Right renal pelvis (tissue), 4 donors: ENCODE results near the gene NFIA. TPM values are rescaled to one million over a fixed set of nuclear protein-coding genes. Genes with fewer than 3 reads are reported as not detected.

Experiments used
- DNase-seq, 4 donors: peaks; one replicate each; pipeline ENCODE4 v3.0.0-alpha.2; 2013; ENCODE audit warnings: low read depth in 4 of 4, low spot score in 3 of 4, missing footprints in 1 of 4
- polyA plus RNA-seq, 4 donors: library from polyadenylated mRNA; unstranded; fragments of 120-200 nt; gene quantifications; one replicate each; pipeline ENCODE4 v1.2.1, GENCODE V29; 2013; ENCODE audit not compliant: insufficient read length in 4 of 4

NFIA gene
- polyA plus RNA-seq, 4 donors, result 13.9 to 19.2 (median 17.2) TPM

- no peak for DNase-seq
These were observed 120.7 kb downstream of the NFIA start for GRCh38 chr1:61202854-61203598.

GRCh38 chr1:61204528-61204927 is 122.2 kb downstream of the NFIA start:
- no peak for DNase-seq

- no peak for DNase-seq
These were observed 125.1 kb downstream of the NFIA start for GRCh38 chr1:61207416-61207815.

GRCh38 chr1:61208172-61208571 is 125.8 kb downstream of the NFIA start:
- DNase-seq, result no peak

GRCh38 chr1:61208831-61209230 is 126.5 kb downstream of the NFIA start:
- no peak for DNase-seq

- no peak for DNase-seq
These were observed 128.2 kb downstream of the NFIA start for GRCh38 chr1:61210435-61211154.

- DNase-seq, result no peak
These were observed 131.1 kb downstream of the NFIA start for GRCh38 chr1:61213245-61214011.

GRCh38 chr1:61215119-61215518 is 132.8 kb downstream of the NFIA start:
- no peak for DNase-seq

- no peak for DNase-seq
These were observed 133.4 kb downstream of the NFIA start for GRCh38 chr1:61215676-61216289.

- no peak for DNase-seq
These were observed 138.2 kb downstream of the NFIA start for GRCh38 chr1:61220536-61220935.

- DNase-seq, result no peak
These were observed 139.3 kb downstream of the NFIA start for GRCh38 chr1:61221642-61222041.

GRCh38 chr1:61222240-61222639 is 139.9 kb downstream of the NFIA start:
- DNase-seq, result no peak

GRCh38 chr1:61223140-61223539 is 140.8 kb downstream of the NFIA start:
- no peak for DNase-seq

GRCh38 chr1:61224609-61225008 is 142.2 kb downstream of the NFIA start:
- no peak for DNase-seq

GRCh38 chr1:61225478-61225877 is 143.1 kb downstream of the NFIA start:
- no peak for DNase-seq

- no peak for DNase-seq
These were observed 144.6 kb downstream of the NFIA start for GRCh38 chr1:61226791-61227567.

- no peak for DNase-seq
These were observed 145.6 kb downstream of the NFIA start for GRCh38 chr1:61227857-61228550.

- no peak for DNase-seq
These were observed 148.2 kb downstream of the NFIA start for GRCh38 chr1:61230523-61230922.

- no peak for DNase-seq
These were observed 149.4 kb downstream of the NFIA start for GRCh38 chr1:61231795-61232194.
